ENCODE results near the gene RHPN2. TPM values are rescaled to one million over a fixed set of nuclear protein-coding genes. Genes with fewer than 3 reads are reported as not detected.

Gene RHPN2
- total and polyA plus RNA-seq, 2 of the 8 experiments (the other 6 are each of a cell fraction or from before 2014, with no cell fraction given), result 22.8 to 31.1 TPM

DNA sequence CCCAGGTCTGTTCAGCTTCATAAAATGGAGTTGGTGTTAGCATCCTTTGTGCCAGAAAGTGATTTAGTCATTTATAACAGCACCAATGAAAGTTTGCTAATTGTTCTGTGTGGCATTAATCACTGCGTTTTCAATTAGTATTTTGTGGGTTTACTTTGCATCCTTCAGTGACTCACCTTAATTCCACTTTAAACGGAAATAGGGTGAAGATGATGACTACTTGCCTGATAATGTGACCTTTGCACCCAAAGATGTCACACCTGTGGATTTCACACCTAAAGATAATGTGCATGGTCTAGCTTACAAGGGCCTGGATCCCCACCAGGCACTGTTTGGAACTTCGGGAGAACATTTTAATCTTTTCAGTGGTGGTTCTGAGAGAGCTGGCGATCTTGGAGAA is 31.3 kb upstream of the RHPN2 start (continued):
- TF ChIP-seq, protein P1, sequence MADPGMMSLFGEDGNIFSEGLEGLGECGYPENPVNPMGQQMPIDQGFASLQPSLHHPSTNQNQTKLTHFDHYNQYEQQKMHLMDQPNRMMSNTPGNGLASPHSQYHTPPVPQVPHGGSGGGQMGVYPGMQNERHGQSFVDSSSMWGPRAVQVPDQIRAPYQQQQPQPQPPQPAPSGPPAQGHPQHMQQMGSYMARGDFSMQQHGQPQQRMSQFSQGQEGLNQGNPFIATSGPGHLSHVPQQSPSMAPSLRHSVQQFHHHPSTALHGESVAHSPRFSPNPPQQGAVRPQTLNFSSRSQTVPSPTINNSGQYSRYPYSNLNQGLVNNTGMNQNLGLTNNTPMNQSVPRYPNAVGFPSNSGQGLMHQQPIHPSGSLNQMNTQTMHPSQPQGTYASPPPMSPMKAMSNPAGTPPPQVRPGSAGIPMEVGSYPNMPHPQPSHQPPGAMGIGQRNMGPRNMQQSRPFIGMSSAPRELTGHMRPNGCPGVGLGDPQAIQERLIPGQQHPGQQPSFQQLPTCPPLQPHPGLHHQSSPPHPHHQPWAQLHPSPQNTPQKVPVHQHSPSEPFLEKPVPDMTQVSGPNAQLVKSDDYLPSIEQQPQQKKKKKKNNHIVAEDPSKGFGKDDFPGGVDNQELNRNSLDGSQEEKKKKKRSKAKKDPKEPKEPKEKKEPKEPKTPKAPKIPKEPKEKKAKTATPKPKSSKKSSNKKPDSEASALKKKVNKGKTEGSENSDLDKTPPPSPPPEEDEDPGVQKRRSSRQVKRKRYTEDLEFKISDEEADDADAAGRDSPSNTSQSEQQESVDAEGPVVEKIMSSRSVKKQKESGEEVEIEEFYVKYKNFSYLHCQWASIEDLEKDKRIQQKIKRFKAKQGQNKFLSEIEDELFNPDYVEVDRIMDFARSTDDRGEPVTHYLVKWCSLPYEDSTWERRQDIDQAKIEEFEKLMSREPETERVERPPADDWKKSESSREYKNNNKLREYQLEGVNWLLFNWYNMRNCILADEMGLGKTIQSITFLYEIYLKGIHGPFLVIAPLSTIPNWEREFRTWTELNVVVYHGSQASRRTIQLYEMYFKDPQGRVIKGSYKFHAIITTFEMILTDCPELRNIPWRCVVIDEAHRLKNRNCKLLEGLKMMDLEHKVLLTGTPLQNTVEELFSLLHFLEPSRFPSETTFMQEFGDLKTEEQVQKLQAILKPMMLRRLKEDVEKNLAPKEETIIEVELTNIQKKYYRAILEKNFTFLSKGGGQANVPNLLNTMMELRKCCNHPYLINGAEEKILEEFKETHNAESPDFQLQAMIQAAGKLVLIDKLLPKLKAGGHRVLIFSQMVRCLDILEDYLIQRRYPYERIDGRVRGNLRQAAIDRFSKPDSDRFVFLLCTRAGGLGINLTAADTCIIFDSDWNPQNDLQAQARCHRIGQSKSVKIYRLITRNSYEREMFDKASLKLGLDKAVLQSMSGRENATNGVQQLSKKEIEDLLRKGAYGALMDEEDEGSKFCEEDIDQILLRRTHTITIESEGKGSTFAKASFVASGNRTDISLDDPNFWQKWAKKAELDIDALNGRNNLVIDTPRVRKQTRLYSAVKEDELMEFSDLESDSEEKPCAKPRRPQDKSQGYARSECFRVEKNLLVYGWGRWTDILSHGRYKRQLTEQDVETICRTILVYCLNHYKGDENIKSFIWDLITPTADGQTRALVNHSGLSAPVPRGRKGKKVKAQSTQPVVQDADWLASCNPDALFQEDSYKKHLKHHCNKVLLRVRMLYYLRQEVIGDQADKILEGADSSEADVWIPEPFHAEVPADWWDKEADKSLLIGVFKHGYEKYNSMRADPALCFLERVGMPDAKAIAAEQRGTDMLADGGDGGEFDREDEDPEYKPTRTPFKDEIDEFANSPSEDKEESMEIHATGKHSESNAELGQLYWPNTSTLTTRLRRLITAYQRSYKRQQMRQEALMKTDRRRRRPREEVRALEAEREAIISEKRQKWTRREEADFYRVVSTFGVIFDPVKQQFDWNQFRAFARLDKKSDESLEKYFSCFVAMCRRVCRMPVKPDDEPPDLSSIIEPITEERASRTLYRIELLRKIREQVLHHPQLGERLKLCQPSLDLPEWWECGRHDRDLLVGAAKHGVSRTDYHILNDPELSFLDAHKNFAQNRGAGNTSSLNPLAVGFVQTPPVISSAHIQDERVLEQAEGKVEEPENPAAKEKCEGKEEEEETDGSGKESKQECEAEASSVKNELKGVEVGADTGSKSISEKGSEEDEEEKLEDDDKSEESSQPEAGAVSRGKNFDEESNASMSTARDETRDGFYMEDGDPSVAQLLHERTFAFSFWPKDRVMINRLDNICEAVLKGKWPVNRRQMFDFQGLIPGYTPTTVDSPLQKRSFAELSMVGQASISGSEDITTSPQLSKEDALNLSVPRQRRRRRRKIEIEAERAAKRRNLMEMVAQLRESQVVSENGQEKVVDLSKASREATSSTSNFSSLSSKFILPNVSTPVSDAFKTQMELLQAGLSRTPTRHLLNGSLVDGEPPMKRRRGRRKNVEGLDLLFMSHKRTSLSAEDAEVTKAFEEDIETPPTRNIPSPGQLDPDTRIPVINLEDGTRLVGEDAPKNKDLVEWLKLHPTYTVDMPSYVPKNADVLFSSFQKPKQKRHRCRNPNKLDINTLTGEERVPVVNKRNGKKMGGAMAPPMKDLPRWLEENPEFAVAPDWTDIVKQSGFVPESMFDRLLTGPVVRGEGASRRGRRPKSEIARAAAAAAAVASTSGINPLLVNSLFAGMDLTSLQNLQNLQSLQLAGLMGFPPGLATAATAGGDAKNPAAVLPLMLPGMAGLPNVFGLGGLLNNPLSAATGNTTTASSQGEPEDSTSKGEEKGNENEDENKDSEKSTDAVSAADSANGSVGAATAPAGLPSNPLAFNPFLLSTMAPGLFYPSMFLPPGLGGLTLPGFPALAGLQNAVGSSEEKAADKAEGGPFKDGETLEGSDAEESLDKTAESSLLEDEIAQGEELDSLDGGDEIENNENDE (IDR thresholded peaks at IDR 0.05; ENCODE audit: insufficient replicate concordance, low read length), result no peak
- TF ChIP-seq POLR2AphosphoS5 (IDR thresholded peaks at IDR 0.05; ENCODE audit: low read depth, low read length) (no peak), POU5F1 (IDR thresholded peaks at IDR 0.05; ENCODE audit: low read depth, low read length) (no peak), BRCA1 (IDR thresholded peaks at IDR 0.05; ENCODE audit: low read depth, low read length) (no peak)
